ENCODE results near the gene FGR.
A peak's percentile ranks its signal among the peaks of the same experiment; 100 is the strongest.
"Not testable (repeated sequence)": the region's sequence is repeated elsewhere in the genome, so short reads cannot be mapped to it uniquely, and the experiment has no call there.

Gene FGR

GRCh38 chr1:27634985-27635367, at the start of gene FGR:
Gene FGR (minus strand): TSS chr1:27635185. CDS start chr1:27623916, 11,269 bp downstream.
- Histone ChIP-seq H3K9ac (ENCODE audit: low read length) (no peak within 1 kb of the TSS), H4K20me1 (ENCODE audit: low read depth, low read length) (no peaks in the 10 kb centered on the region), H2AFZ (ENCODE audit: low read depth, low read length, severe bottlenecking) (no peak within 1 kb of the TSS), H3K27me3 (ENCODE audit: low read length) (no peaks in the 10 kb centered on the region), H3K27ac (ENCODE audit: low read depth, low read length) (no peak within 1 kb of the TSS), H3K36me3 (ENCODE audit: low read length) (no peaks in the 10 kb centered on the region), H3K4me2 (ENCODE audit: low read depth, low read length, poor library complexity, severe bottlenecking) (peak within 1 kb of the TSS; percentile 14), H3K79me2 (ENCODE audit: insufficient read depth, low read length) (no peaks in the 10 kb centered on the region), H3K9me3 (ENCODE audit: insufficient read depth, low read length) (no peaks in the 10 kb centered on the region), H3F3A (ENCODE audit: insufficient read depth) (no peaks in the 10 kb centered on the region), H3K9me2 (replicated peaks; ENCODE audit: insufficient read depth, low read length) (no peaks in the 10 kb centered on the region), H3K4me3 (ENCODE audit: insufficient read depth, low read length, poor library complexity, severe bottlenecking) (no peak within 1 kb of the TSS)
- TF ChIP-seq EZH2phosphoT487 (conservative IDR thresholded peaks at IDR 0.05; ENCODE audit: low read length), result no peak
- TF ChIP-seq CTCF (IDR thresholded peaks at IDR 0.05; ENCODE audit: insufficient read depth, low read length, poor library complexity, severe bottlenecking), result no peak

- no peak overlapping the region for H3K4me3 ChIP-seq (ENCODE audit: insufficient read depth, low read length, poor library complexity, severe bottlenecking)
- no peak overlapping the region for H3K27ac ChIP-seq (ENCODE audit: low read depth, low read length)
- TF ChIP-seq EZH2phosphoT487 (conservative IDR thresholded peaks at IDR 0.05; ENCODE audit: low read length), result no peak
- TF ChIP-seq CTCF (IDR thresholded peaks at IDR 0.05; ENCODE audit: insufficient read depth, low read length, poor library complexity, severe bottlenecking), result no peak
- H3K4me2 ChIP-seq (ENCODE audit: low read depth, low read length, poor library complexity, severe bottlenecking), result no peak overlapping the region
- H3K36me3 ChIP-seq (ENCODE audit: low read length), result no peaks in the 10 kb centered on the region
- H3F3A ChIP-seq (ENCODE audit: insufficient read depth), result no peaks in the 10 kb centered on the region
- no peaks in the 10 kb centered on the region for H4K20me1 ChIP-seq (ENCODE audit: low read depth, low read length)
- no peaks in the 10 kb centered on the region for H3K9me2 ChIP-seq (replicated peaks; ENCODE audit: insufficient read depth, low read length)
- H2AFZ ChIP-seq (ENCODE audit: low read depth, low read length, severe bottlenecking), result no peak overlapping the region
- peaks cover 5% of the 10 kb centered on the region; the same call in 1 of the 2 replicates for H3K9me3 ChIP-seq (ENCODE audit: insufficient read depth, low read length)
- H3K79me2 ChIP-seq (ENCODE audit: insufficient read depth, low read length), result no peaks in the 10 kb centered on the region
- H3K27me3 ChIP-seq (ENCODE audit: low read length), result no peaks in the 10 kb centered on the region
- no peak overlapping the region for H3K9ac ChIP-seq (ENCODE audit: low read length)
These were observed 49.2 kb upstream of the FGR start for GRCh38 chr1:27684176-27684575.

- peaks cover 5% of the 10 kb centered on the region; the same call in 1 of the 2 replicates for H3K9me3 ChIP-seq (ENCODE audit: insufficient read depth, low read length)
- no peak for TF ChIP-seq EZH2phosphoT487 (conservative IDR thresholded peaks at IDR 0.05; ENCODE audit: low read length)
- TF ChIP-seq CTCF (IDR thresholded peaks at IDR 0.05; ENCODE audit: insufficient read depth, low read length, poor library complexity, severe bottlenecking), result no peak
- no peak overlapping the region for H2AFZ ChIP-seq (ENCODE audit: low read depth, low read length, severe bottlenecking)
- H3K27ac ChIP-seq (ENCODE audit: low read depth, low read length), result no peak overlapping the region
- no peaks in the 10 kb centered on the region for H3K27me3 ChIP-seq (ENCODE audit: low read length)
- no peaks in the 10 kb centered on the region for H3K9me2 ChIP-seq (replicated peaks; ENCODE audit: insufficient read depth, low read length)
- H3K9ac ChIP-seq (ENCODE audit: low read length), result no peak overlapping the region
- no peaks in the 10 kb centered on the region for H3F3A ChIP-seq (ENCODE audit: insufficient read depth)
- H4K20me1 ChIP-seq (ENCODE audit: low read depth, low read length), result no peaks in the 10 kb centered on the region
- H3K79me2 ChIP-seq (ENCODE audit: insufficient read depth, low read length), result no peaks in the 10 kb centered on the region
- no peak overlapping the region for H3K4me3 ChIP-seq (ENCODE audit: insufficient read depth, low read length, poor library complexity, severe bottlenecking)
- no peaks in the 10 kb centered on the region for H3K36me3 ChIP-seq (ENCODE audit: low read length)
- H3K4me2 ChIP-seq (ENCODE audit: low read depth, low read length, poor library complexity, severe bottlenecking), result no peak overlapping the region
These were observed 47.5 kb upstream of the FGR start for GRCh38 chr1:27682351-27682944.

- H4K20me1 ChIP-seq (ENCODE audit: low read depth, low read length); H3K4me3 ChIP-seq (ENCODE audit: insufficient read depth, low read length, poor library complexity, severe bottlenecking); H3K27ac ChIP-seq (ENCODE audit: low read depth, low read length); H3K36me3 ChIP-seq (ENCODE audit: low read length); H2AFZ ChIP-seq (ENCODE audit: low read depth, low read length, severe bottlenecking); H3K79me2 ChIP-seq (ENCODE audit: insufficient read depth, low read length); H3K9me2 ChIP-seq (replicated peaks; ENCODE audit: insufficient read depth, low read length); H3K4me2 ChIP-seq (ENCODE audit: low read depth, low read length, poor library complexity, severe bottlenecking); H3K27me3 ChIP-seq (ENCODE audit: low read length); H3K9ac ChIP-seq (ENCODE audit: low read length); H3F3A ChIP-seq (ENCODE audit: insufficient read depth); H3K9me3 ChIP-seq (ENCODE audit: insufficient read depth, low read length): not testable (repeated sequence)
These were observed 46.6 kb upstream of the FGR start for GRCh38 chr1:27681580-27681979.

- not testable (repeated sequence) for H3K27me3 ChIP-seq (ENCODE audit: low read length); H3K4me3 ChIP-seq (ENCODE audit: insufficient read depth, low read length, poor library complexity, severe bottlenecking); H3K9ac ChIP-seq (ENCODE audit: low read length); H3K27ac ChIP-seq (ENCODE audit: low read depth, low read length); H3K4me2 ChIP-seq (ENCODE audit: low read depth, low read length, poor library complexity, severe bottlenecking); H3K9me3 ChIP-seq (ENCODE audit: insufficient read depth, low read length); H3F3A ChIP-seq (ENCODE audit: insufficient read depth); H3K36me3 ChIP-seq (ENCODE audit: low read length); H4K20me1 ChIP-seq (ENCODE audit: low read depth, low read length); H3K9me2 ChIP-seq (replicated peaks; ENCODE audit: insufficient read depth, low read length); H2AFZ ChIP-seq (ENCODE audit: low read depth, low read length, severe bottlenecking); H3K79me2 ChIP-seq (ENCODE audit: insufficient read depth, low read length)
These were observed 45.3 kb upstream of the FGR start for GRCh38 chr1:27680225-27680791.

Measured in SU-DHL-6 (cell line).